Mesendoderm (in vitro differentiated cells): ENCODE data around the gene ATP2C2.
"Not testable (repeated sequence)": the region's sequence is repeated elsewhere in the genome, so short reads cannot be mapped to it uniquely, and the experiment has no call there.

Source experiments
- DNase-seq: peaks from one replicate; pipeline ENCODE4 v3.0.0; 2013
- H2AK5ac ChIP-seq: 2 replicates; pipeline ENCODE4 v1.6.1; 2013; ENCODE audit warnings: low read length, inconsistent platforms
- H2BK120ac ChIP-seq: 2 replicates; pipeline ENCODE4 v1.6.1; 2013; ENCODE audit warnings: low read depth, mild to moderate bottlenecking, low read length, moderate library complexity, mixed read lengths
- H2BK15ac ChIP-seq: replicated peaks from 2 replicates; pipeline ENCODE4 v1.6.1; 2013; ENCODE audit warnings: low read depth, mild to moderate bottlenecking, moderate library complexity
- H2BK5ac ChIP-seq: 2 replicates; pipeline ENCODE4 v1.6.1; 2013; ENCODE audit warnings: low read length, inconsistent platforms
- H3K18ac ChIP-seq: 2 replicates; pipeline ENCODE4 v1.6.1; 2013; ENCODE audit warnings: mild to moderate bottlenecking, low read length, mixed read lengths
- H3K23ac ChIP-seq: one replicate; pipeline ENCODE4 v1.6.1; 2013; ENCODE audit warnings: low read length
- H3K27ac ChIP-seq: 2 replicates; pipeline ENCODE4 v1.5.1; 2013; ENCODE audit warnings: low read depth, mild to moderate bottlenecking, inconsistent platforms, low read length, moderate library complexity
- H3K27me3 ChIP-seq: 2 replicates; pipeline ENCODE4 v1.6.1; 2013; ENCODE audit warnings: low read length, control low read depth, mild to moderate bottlenecking, inconsistent platforms; ENCODE audit not compliant: insufficient read depth, poor library complexity
- H3K36me3 ChIP-seq: 2 replicates; pipeline ENCODE4 v1.6.1; 2013; ENCODE audit warnings: low read length, inconsistent platforms; ENCODE audit not compliant: control insufficient read depth, insufficient read depth
- H3K4ac ChIP-seq: one replicate; pipeline ENCODE4 v1.6.1; 2013; ENCODE audit warnings: low read depth, mild to moderate bottlenecking, low read length, moderate library complexity
- H3K4me1 ChIP-seq: 2 replicates; pipeline ENCODE4 v1.6.1; 2013; ENCODE audit warnings: low read depth, low read length, inconsistent platforms; ENCODE audit not compliant: control insufficient read depth
- H3K4me2 ChIP-seq: 2 replicates; pipeline ENCODE4 v1.6.1; 2013; ENCODE audit warnings: low read length
- H3K4me3 ChIP-seq: 2 replicates; pipeline ENCODE4 v1.5.1; 2013; ENCODE audit warnings: mild to moderate bottlenecking, low read length
- H3K56ac ChIP-seq: one replicate; pipeline ENCODE4 v1.6.1; 2013; ENCODE audit warnings: low read length
- H3K79me1 ChIP-seq: 2 replicates; pipeline ENCODE4 v1.6.1; 2013; ENCODE audit warnings: low read length, inconsistent platforms
- H3K79me2 ChIP-seq: 2 replicates; pipeline ENCODE4 v1.6.1; 2013; ENCODE audit warnings: mild to moderate bottlenecking, low read length; ENCODE audit not compliant: control insufficient read depth, insufficient read depth
- H3K9ac ChIP-seq: 2 replicates; pipeline ENCODE4 v1.6.1; 2013; ENCODE audit warnings: low read length, inconsistent platforms
- H4K5ac ChIP-seq: one replicate; pipeline ENCODE4 v1.6.1; 2013; ENCODE audit warnings: low read length
- H4K8ac ChIP-seq: one replicate; pipeline ENCODE4 v1.6.1; 2013; ENCODE audit warnings: low read depth, mild to moderate bottlenecking, control low read depth, low read length, moderate library complexity
- WGBS: extraction: QIAGEN DNeasy Blood & Tissue Kit; methylation state at CpG from one replicate; pipeline ENCODE4 v1.1.7; 2013; ENCODE audit warnings: low lambda C conversion rate, missing lambda C conversion rate; ENCODE audit not compliant: insufficient coverage; ENCODE audit errors: extremely low coverage; 5-methylcytosine and 5-hydroxymethylcytosine counted together

Gene ATP2C2

DNA sequence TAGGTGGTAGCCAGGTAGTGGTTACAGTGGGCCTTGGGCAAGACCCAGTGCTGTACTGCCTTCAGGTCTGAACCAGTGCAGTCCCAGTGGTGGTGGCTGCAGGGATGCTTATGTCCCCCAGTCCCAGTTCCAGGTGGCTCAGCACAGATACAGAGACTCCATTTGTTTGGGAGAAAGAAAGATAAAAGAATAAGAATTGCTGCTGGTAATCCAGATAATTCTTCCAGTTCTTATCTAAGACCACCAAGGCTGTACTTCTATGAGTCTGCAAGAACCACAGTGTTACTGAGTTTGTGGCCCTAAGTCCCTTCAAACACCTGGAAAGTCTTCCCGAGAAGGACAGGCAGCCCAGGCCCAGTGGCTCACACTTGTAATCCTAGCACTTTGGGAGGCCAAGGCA lies 33.9 kb upstream of the ATP2C2 start:
- no peak overlapping the region for H3K4me2 ChIP-seq
- H3K23ac ChIP-seq: no peak overlapping the region
- H3K27ac ChIP-seq: no peak overlapping the region
- H3K79me1 ChIP-seq: no peaks in the 10 kb centered on the region
- no peak overlapping the region for H3K9ac ChIP-seq
- no peak overlapping the region for H3K4me3 ChIP-seq
- H2BK120ac ChIP-seq: no peak overlapping the region
- H3K36me3 ChIP-seq: no peaks in the 10 kb centered on the region
- no CpG with 5 or more reads among the region's 1 CpG for WGBS
- no peak overlapping the region for H3K18ac ChIP-seq
- H4K5ac ChIP-seq: no peak overlapping the region
- no peak overlapping the region for H2BK5ac ChIP-seq
- no peak overlapping the region for H3K56ac ChIP-seq
- H3K4ac ChIP-seq: no peak overlapping the region
- H2AK5ac ChIP-seq: no peak overlapping the region
- no peak for DNase-seq
- no peak overlapping the region for H2BK15ac ChIP-seq
- H4K8ac ChIP-seq: no peak overlapping the region
- no peaks in the 10 kb centered on the region for H3K4me1 ChIP-seq
- no peaks in the 10 kb centered on the region for H3K79me2 ChIP-seq
- no peaks in the 10 kb centered on the region for H3K27me3 ChIP-seq

DNA sequence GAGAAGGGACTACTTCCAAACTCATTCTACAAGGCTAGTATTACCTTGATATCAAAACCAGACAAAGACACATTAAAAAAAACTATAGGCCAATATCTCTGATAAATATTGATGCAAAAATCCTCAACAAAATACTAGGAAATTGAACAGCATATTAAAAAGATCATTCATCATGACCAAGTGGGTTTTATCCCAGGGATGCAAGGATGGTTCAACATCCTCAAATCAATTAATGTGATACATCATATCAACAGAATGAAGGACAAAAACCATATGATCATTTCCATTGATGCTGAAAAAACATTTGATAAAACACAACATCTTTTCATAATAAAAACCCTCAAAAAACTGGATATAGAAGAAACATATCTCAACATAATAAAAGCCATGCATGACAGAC lies 31.1 kb upstream of the ATP2C2 start:
- H3K4me1 ChIP-seq, H3K4me2 ChIP-seq, H3K27me3 ChIP-seq, DNase-seq, H3K27ac ChIP-seq, H2AK5ac ChIP-seq, H3K79me1 ChIP-seq, H2BK5ac ChIP-seq, H2BK120ac ChIP-seq, H4K8ac ChIP-seq, H3K4me3 ChIP-seq, H3K9ac ChIP-seq, H3K23ac ChIP-seq, H4K5ac ChIP-seq, H3K18ac ChIP-seq, H3K79me2 ChIP-seq, H3K4ac ChIP-seq, H3K36me3 ChIP-seq, H3K56ac ChIP-seq, H2BK15ac ChIP-seq: not testable (repeated sequence)

DNA sequence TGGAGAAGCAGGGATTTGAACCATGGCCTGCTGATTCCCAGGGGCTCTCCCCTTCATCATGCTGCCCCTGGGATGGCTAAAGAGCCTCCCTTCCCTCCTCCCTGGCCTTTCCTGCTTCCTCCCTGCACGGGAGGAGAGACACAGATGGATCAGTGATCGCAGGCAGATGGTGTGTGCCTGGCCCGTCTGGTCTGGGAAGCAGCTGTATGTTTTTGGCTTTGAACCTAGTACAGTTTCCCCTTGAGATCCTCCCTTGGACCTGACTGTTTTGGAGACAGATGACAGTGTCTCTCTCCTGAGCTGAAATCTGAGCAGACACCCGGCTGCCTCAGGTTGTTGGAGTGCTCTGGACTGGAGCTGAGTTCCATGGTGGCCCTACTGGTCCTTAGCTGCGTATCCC lies 29.0 kb upstream of the ATP2C2 start:
- Histone ChIP-seq H2BK15ac (no peak overlapping the region), H3K79me1 (no peaks in the 10 kb centered on the region), H3K27me3 (no peaks in the 10 kb centered on the region), H2AK5ac (no peak overlapping the region), H3K79me2 (no peaks in the 10 kb centered on the region), H3K36me3 (no peaks in the 10 kb centered on the region), H3K4ac (no peak overlapping the region), H3K27ac (no peak overlapping the region), H3K18ac (no peak overlapping the region), H3K4me2 (no peak overlapping the region), H4K5ac (no peak overlapping the region), H4K8ac (no peak overlapping the region), H3K9ac (no peak overlapping the region), H3K23ac (no peak overlapping the region), H3K4me3 (no peak overlapping the region), H3K56ac (no peak overlapping the region), H3K4me1 (no peaks in the 10 kb centered on the region), H2BK5ac (no peak overlapping the region), H2BK120ac (no peak overlapping the region)
- WGBS: no CpG with 5 or more reads among the region's 5 CpGs
- DNase-seq: no peak

DNA sequence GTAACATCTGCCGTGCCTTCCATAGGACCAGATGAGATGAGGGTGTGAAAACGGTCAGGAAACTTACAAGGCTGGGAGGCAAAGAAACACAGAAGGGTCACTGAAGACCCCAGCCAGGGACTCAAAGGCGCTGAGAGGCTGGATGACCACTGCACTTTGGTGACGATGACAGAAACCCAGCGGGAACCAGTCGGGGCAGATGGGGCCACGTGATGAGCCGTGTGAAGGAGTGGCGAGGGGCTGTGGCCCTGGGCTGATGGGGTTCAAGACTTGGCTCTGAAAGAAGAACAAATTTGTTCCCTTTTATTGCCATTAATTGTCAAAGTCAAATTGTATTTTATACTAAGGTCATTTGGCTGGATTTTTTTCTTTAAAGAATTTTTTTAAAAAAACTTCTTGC lies 28.6 kb upstream of the ATP2C2 start:
- no peaks in the 10 kb centered on the region for H3K4me1 ChIP-seq
- no CpG with 5 or more reads among the region's 9 CpGs for WGBS
- no peak overlapping the region for H3K4me3 ChIP-seq
- H3K9ac ChIP-seq: no peak overlapping the region
- H3K4ac ChIP-seq: no peak overlapping the region
- no peaks in the 10 kb centered on the region for H3K27me3 ChIP-seq
- no peak overlapping the region for H2BK15ac ChIP-seq
- H3K79me2 ChIP-seq: no peaks in the 10 kb centered on the region
- no peak overlapping the region for H2AK5ac ChIP-seq
- no peak overlapping the region for H2BK5ac ChIP-seq
- no peaks in the 10 kb centered on the region for H3K79me1 ChIP-seq
- no peak overlapping the region for H3K27ac ChIP-seq
- no peak overlapping the region for H3K18ac ChIP-seq
- no peak for DNase-seq
- H3K36me3 ChIP-seq: no peaks in the 10 kb centered on the region
- H3K56ac ChIP-seq: no peak overlapping the region
- H2BK120ac ChIP-seq: no peak overlapping the region
- H4K8ac ChIP-seq: no peak overlapping the region
- no peak overlapping the region for H4K5ac ChIP-seq
- no peak overlapping the region for H3K23ac ChIP-seq
- H3K4me2 ChIP-seq: no peak overlapping the region

DNA sequence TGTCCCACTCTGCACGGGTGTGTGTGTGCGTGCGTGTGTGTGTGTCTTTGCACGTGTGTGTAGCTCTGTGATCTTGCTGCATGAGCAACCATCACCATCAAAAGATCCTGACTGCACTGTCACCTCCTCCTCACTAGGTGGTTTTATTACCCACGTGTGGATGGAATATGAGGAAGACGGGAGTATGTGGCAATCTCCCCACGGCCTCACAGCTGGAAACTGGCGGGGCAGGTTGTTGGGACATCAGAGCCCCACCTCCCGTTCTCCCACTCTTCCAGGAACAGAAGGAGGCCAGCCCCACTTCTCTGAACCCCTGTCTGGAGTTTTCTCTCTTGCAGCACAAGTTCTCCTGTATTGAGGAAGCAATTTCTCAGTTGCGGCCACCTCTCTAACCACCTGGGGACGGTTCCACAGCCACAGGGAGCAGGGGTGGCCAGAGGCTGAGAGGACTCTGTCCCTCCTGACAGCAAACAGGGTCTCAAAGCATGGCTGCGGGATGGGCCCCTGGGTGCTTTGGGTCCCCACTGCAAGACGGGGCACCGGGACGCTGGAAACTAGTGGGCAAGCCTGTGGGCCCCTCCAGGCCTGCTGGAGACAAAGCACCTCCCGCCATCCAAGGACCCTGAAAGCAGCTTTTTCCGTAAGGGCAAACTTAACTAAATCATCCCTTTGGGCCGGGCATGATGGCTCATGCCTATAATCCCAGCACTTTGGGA lies 27.9 kb upstream of the ATP2C2 start:
- Histone ChIP-seq H2BK5ac (no peak overlapping the region), H4K5ac (no peak overlapping the region), H3K79me2 (no peaks in the 10 kb centered on the region), H3K36me3 (no peaks in the 10 kb centered on the region), H4K8ac (no peak overlapping the region), H3K79me1 (no peaks in the 10 kb centered on the region), H3K56ac (no peak overlapping the region), H3K4ac (no peak overlapping the region), H2AK5ac (no peak overlapping the region), H3K27me3 (no peaks in the 10 kb centered on the region), H3K18ac (no peak overlapping the region), H2BK15ac (no peak overlapping the region), H3K23ac (no peak overlapping the region), H3K4me3 (no peak overlapping the region), H3K9ac (no peak overlapping the region), H2BK120ac (no peak overlapping the region), H3K27ac (no peak overlapping the region), H3K4me1 (no peaks in the 10 kb centered on the region), H3K4me2 (no peak overlapping the region)
- peak; percentile 17 for DNase-seq
- no CpG with 5 or more reads among the region's 18 CpGs for WGBS
